ENCODE data around the gene MCUB.

DNA sequence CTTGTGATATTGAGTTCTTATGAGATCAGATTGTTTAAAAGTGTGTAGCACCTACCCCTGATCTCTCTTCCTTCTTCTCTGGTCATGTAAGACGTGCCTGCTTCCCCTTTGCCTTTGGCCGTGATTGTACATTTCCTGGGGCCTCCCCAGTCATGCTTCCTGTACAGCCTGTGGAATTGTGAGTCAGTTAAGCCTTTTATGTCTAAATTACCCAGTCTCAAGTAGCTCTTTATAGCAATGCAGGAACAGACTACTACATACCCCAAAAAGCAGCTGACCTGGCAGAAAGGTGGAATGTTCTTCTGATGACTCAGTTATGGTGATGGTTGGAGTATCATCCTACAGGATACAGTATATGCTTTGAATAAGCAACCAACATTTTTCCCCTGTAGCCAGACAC lies 11.4 kb upstream of the MCUB start:
- TF ChIP-seq TARDBP (IDR thresholded peaks at IDR 0.05) (no peak), SP1 (IDR thresholded peaks at IDR 0.05) (no peak), BHLHE40 (IDR thresholded peaks at IDR 0.05; ENCODE audit: borderline replicate concordance) (no peak), ELF4 (IDR thresholded peaks at IDR 0.05) (no peak)
